HG02973 (cell line): Measurements from ENCODE around the gene CWC27.
"Not testable (repeated sequence)": the region's sequence is repeated elsewhere in the genome, so short reads cannot be mapped to it uniquely, and the experiment has no call there.

ENCODE experiments used
- ATAC-seq: cut with Tn5 transposase; IDR thresholded peaks from one replicate; pipeline ENCODE4 v1.9.1; 2021; ENCODE audit warnings: moderate library complexity; ENCODE audit not compliant: unreplicated experiment

CWC27 gene

GRCh38 chr5:64907399-64907798, 138.7 kb downstream of the CWC27 start:
- ATAC-seq: not testable (repeated sequence)

GRCh38 chr5:64914396-64914795, 145.7 kb downstream of the CWC27 start:
- ATAC-seq: no peak

GRCh38 chr5:64918083-64918482, 149.4 kb downstream of the CWC27 start:
- no peak for ATAC-seq

- ATAC-seq: no peak
Observed at GRCh38 chr5:64921386-64921785, 152.7 kb downstream of the CWC27 start.

- ATAC-seq: no peak
Observed at GRCh38 chr5:64923151-64923685, 154.5 kb downstream of the CWC27 start.

GRCh38 chr5:64925123-64925522, 156.4 kb downstream of the CWC27 start:
- no peak for ATAC-seq

GRCh38 chr5:64929833-64930232, 161.1 kb downstream of the CWC27 start:
- no peak for ATAC-seq

GRCh38 chr5:64930672-64931318, 162.1 kb downstream of the CWC27 start:
- no peak for ATAC-seq

- not testable (repeated sequence) for ATAC-seq
Observed at GRCh38 chr5:64939422-64939771, 170.7 kb downstream of the CWC27 start.

GRCh38 chr5:64939772-64940510, 171.2 kb downstream of the CWC27 start:
- ATAC-seq: no peak

GRCh38 chr5:64942460-64942859, 173.7 kb downstream of the CWC27 start:
- no peak for ATAC-seq

- no peak for ATAC-seq
Observed at GRCh38 chr5:64944868-64945267, 176.1 kb downstream of the CWC27 start.

GRCh38 chr5:64947031-64947430, 178.3 kb downstream of the CWC27 start:
- ATAC-seq: no peak

- ATAC-seq: no peak
Observed at GRCh38 chr5:64947801-64948200, 179.1 kb downstream of the CWC27 start.

GRCh38 chr5:64949331-64949730, 180.6 kb downstream of the CWC27 start:
- no peak for ATAC-seq

GRCh38 chr5:64952951-64953673, 184.4 kb downstream of the CWC27 start:
- ATAC-seq: no peak

- ATAC-seq: no peak
Observed at GRCh38 chr5:64954518-64954917, 185.8 kb downstream of the CWC27 start.

- ATAC-seq: no peak
Observed at GRCh38 chr5:64958757-64959391, 190.1 kb downstream of the CWC27 start.

GRCh38 chr5:64963278-64963677, 194.5 kb downstream of the CWC27 start:
- no peak for ATAC-seq

GRCh38 chr5:64968591-64969110, 199.9 kb downstream of the CWC27 start:
- no peak for ATAC-seq

GRCh38 chr5:64969578-64969977, 200.8 kb downstream of the CWC27 start:
- no peak for ATAC-seq
